Colonic mucosa (tissue), 4 donors: ENCODE data around the gene RLN2. TPM values are rescaled to one million over a fixed set of nuclear protein-coding genes. Genes with fewer than 3 reads are reported as not detected.
"Not testable (repeated sequence)": the region's sequence is repeated elsewhere in the genome, so short reads cannot be mapped to it uniquely, and the experiment has no call there.

Experiments used
- DNase-seq: peaks from one replicate; pipeline ENCODE4 v3.0.0-alpha.2; 2020
- H3K27ac ChIP-seq: fragments of 200-600 bp; one replicate; pipeline ENCODE4 v1.8.0; 2021
- H3K27me3 ChIP-seq: fragments of 200-600 bp; one replicate; pipeline ENCODE4 v1.8.0; 2021
- H3K36me3 ChIP-seq: fragments of 200-600 bp; one replicate; pipeline ENCODE4 v1.8.0; 2021
- H3K4me1 ChIP-seq: fragments of 200-600 bp; one replicate; pipeline ENCODE4 v1.8.0; 2021; ENCODE audit warnings: mild to moderate bottlenecking
- H3K4me3 ChIP-seq: fragments of 200-600 bp; one replicate; pipeline ENCODE4 v1.8.0; 2021
- H3K9ac ChIP-seq, 2 donors: one replicate each; pipeline ENCODE4 v1.7.0; 2013; ENCODE audit warnings: control low read depth in 2 of 2, low read depth in 2 of 2, low read length in 2 of 2
- H3K9me3 ChIP-seq: fragments of 200-600 bp; one replicate; pipeline ENCODE4 v1.8.0; 2021
- CTCF ChIP-seq: fragments of 200-600 bp; IDR thresholded peaks from one replicate; pipeline ENCODE4 v1.8.0; 2022; ENCODE audit warnings: antibody characterized with exemption, mild to moderate bottlenecking
- intact Hi-C: fragments of 100-400 bp; cut with DNase I; formaldehyde crosslinking; loops from one replicate; pipeline ENCODE4 v1.14.1; 2022
- total RNA-seq, 2 donors: library from RNA; stranded (reverse); fragmentation: NEBNext Ultra II Directional in 1 of 2; extraction: Animal tissue kit (Norgen Biotek cat#: 25700) in 1 of 2; gene quantifications; one replicate each; pipeline ENCODE4 v1.2.1, GENCODE V29; 2021
- donor health status: healthy.
- donor health status: DM: no; HTN: no; CAD: no.
- donor health status: DM: no; HTN: no; CAD: no.

RLN2 gene
- total RNA-seq, 2 donors from 2014 or later: 0.48 to 0.74 TPM

GRCh38 chr9:5326893-5327548, 22.5 kb upstream of the RLN2 start:
- TF ChIP-seq CTCF: no peak
- H3K27me3 ChIP-seq: no peaks in the 10 kb centered on the region
- no peaks in the 10 kb centered on the region for H3K36me3 ChIP-seq
- H3K9ac ChIP-seq: no peak overlapping the region
- peak; percentile 21 for DNase-seq
- no peaks in the 10 kb centered on the region for H3K4me1 ChIP-seq
- no peak overlapping the region for H3K27ac ChIP-seq
- H3K9me3 ChIP-seq: no peaks in the 10 kb centered on the region
- no peak overlapping the region for H3K4me3 ChIP-seq
- intact Hi-C loops: no loop called here

GRCh38 chr9:5326187-5326586, 21.7 kb upstream of the RLN2 start:
- Histone ChIP-seq H3K27ac (no peak overlapping the region), H3K9ac (no peak overlapping the region), H3K4me1 (no peaks in the 10 kb centered on the region), H3K27me3 (no peaks in the 10 kb centered on the region), H3K9me3 (no peaks in the 10 kb centered on the region), H3K4me3 (no peak overlapping the region), H3K36me3 (no peaks in the 10 kb centered on the region)
- intact Hi-C loops: no loop called here
- no peak for DNase-seq
- TF ChIP-seq CTCF: no peak

- DNase-seq, H3K36me3 ChIP-seq, intact Hi-C loops, H3K27me3 ChIP-seq, H3K9me3 ChIP-seq, H3K4me1 ChIP-seq, H3K27ac ChIP-seq, H3K4me3 ChIP-seq, H3K9ac ChIP-seq: not testable (repeated sequence)
Observed at GRCh38 chr9:5321601-5322000, 17.1 kb upstream of the RLN2 start.

GRCh38 chr9:5321058-5321457, 16.5 kb upstream of the RLN2 start:
- Histone ChIP-seq H3K9ac (no peak overlapping the region), H3K27me3 (no peaks in the 10 kb centered on the region), H3K4me3 (no peak overlapping the region), H3K36me3 (no peaks in the 10 kb centered on the region), H3K9me3 (no peaks in the 10 kb centered on the region), H3K4me1 (no peaks in the 10 kb centered on the region), H3K27ac (no peak overlapping the region)
- no peak for DNase-seq
- TF ChIP-seq CTCF: no peak
- intact Hi-C loops: no loop called here

- H3K9me3 ChIP-seq, H3K36me3 ChIP-seq, H3K4me3 ChIP-seq, H3K9ac ChIP-seq, DNase-seq, H3K27ac ChIP-seq, H3K27me3 ChIP-seq, intact Hi-C loops, H3K4me1 ChIP-seq: not testable (repeated sequence)
Observed at GRCh38 chr9:5316406-5316805, 11.9 kb upstream of the RLN2 start.

GRCh38 chr9:5315187-5315923, 10.8 kb upstream of the RLN2 start:
- no peaks in the 10 kb centered on the region for H3K27me3 ChIP-seq
- no peak overlapping the region for H3K4me3 ChIP-seq
- H3K27ac ChIP-seq: no peak overlapping the region
- no peaks in the 10 kb centered on the region for H3K9me3 ChIP-seq
- H3K9ac ChIP-seq: no peak overlapping the region
- DNase-seq: no peak
- no peaks in the 10 kb centered on the region for H3K4me1 ChIP-seq
- H3K36me3 ChIP-seq: no peaks in the 10 kb centered on the region
- TF ChIP-seq CTCF: no peak
- intact Hi-C loops: loop anchor here (2.0 kb wide), 1 partner anchor 23 kb away; no protein-coding TSS in a partner anchor
